H1 (cell line): ENCODE results near the gene SUSD1. TPM values are rescaled to one million over a fixed set of nuclear protein-coding genes. Genes with fewer than 3 reads are reported as not detected.

ENCODE experiments used
- PHF8 ChIP-seq: fragments of 200-600 bp; sonication (generic); conservative IDR thresholded peaks from 2 replicates; pipeline ENCODE4 v1.7.1; 2012; ENCODE audit warnings: low read depth, mild to moderate bottlenecking, inconsistent platforms, low read length, moderate library complexity
- RFX5 ChIP-seq: IDR thresholded peaks from 2 replicates; pipeline ENCODE4 v1.6.1; 2011; ENCODE audit warnings: low read depth, low read length, improper control_type of control experiment, borderline replicate concordance
- polyA plus RNA-seq, 7 experiments: library from polyadenylated mRNA; depleted of rRNA in 3 of 7; stranded (reverse) in 5 of 7; unstranded in 2 of 7; fragments of >200 nt in 5 of 7; fragments of 200-250 nt in 2 of 7; gene quantifications; 1 replicate in 5 of 7; 2 replicates in 1 of 7; 4 replicates in 1 of 7; pipeline versions ENCODE4 v1.2.1 to v1.2.3, GENCODE V29; 2011 to 2013; ENCODE audit warnings: missing spikeins in 2 of 7, mixed read lengths in 2 of 7
- total RNA-seq: library from RNA; stranded (reverse); fragmentation: NEBNext Ultra II Directional; extraction: Animal tissue kit (Norgen Biotek cat#: 25700); gene quantifications from 2 replicates; pipeline ENCODE4 v1.2.1, GENCODE V29; 2021

SUSD1 gene
- total and polyA plus RNA-seq, 2 of the 8 experiments (the other 6 are each of a cell fraction or from before 2014, with no cell fraction given) = 2.8 to 7.2 TPM

DNA sequence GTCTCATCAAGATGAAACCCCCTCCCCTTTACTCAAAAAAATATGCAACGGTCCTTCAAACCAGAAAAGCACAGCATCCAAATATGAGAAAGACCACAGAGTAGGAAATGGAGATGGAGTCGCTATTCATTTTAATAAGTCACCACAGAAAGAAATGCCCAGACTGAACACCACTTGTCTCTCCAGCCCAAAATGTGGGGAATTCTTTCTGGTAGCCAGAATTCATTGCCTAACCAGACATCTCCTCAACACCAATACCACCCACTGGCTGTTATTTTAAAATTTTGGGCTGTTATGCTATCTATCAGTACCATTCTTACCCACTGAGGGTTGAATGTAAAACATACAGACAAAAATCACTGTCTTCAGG is 100.1 kb downstream of the SUSD1 start (continued):
- TF ChIP-seq RFX5 (no peak), PHF8 (no peak)
